ENCODE results near the gene ACTR1A. TPM values are rescaled to one million over a fixed set of nuclear protein-coding genes. Genes with fewer than 3 reads are reported as not detected.

Gene ACTR1A
- total and polyA plus RNA-seq, 9 of the 15 experiments (the other 6 are each of a cell fraction or from before 2014, with no cell fraction given) = 36.3 to 77.2 (median 49.6) TPM

DNA sequence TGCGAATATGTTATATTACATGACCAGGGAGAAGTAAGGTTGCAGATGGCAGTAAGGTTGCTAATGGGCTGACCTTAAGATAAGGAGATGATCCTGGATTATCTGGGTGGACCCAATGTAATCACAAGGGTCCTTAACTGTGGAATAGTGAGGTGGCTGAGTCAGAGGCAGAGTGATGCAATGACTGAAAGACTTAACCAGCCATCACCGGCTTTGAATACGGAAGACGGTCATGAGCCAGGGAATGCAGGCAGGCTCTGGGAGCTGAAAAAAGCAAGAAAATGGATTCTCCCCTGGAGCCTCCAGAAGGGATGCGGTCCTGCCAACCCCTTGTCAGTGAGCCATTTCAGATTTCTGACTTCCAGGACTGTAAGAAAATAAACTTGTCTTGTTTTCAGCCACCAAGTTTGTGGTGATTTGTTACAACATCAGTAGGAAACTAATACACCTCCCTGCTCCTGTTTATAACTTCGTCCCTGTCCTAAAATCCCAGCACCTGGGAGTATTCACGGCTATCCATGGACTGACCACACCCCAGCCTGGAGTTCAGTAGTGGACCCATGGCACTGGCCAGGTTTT lies 46.5 kb downstream of the ACTR1A start (continued):
- TF ChIP-seq RREB1 (CRISPR knock-in tag; IDR thresholded peaks at IDR 0.05) (no peak), ZNF197 (CRISPR knock-in tag; IDR thresholded peaks at IDR 0.05; ENCODE audit: low read depth) (peak; percentile 85; the same call in 1 of the 2 replicates), DIDO1 (tag; IDR thresholded peaks at IDR 0.05; ENCODE audit: low read depth) (no peak), GTF2A2 (tag; IDR thresholded peaks at IDR 0.05) (no peak), PTBP1 (IDR thresholded peaks at IDR 0.05; ENCODE audit: low read depth, low read length) (no peak), CCAR2 (IDR thresholded peaks at IDR 0.05; ENCODE audit: low read depth, low read length) (no peak), PYGO2 (tag; IDR thresholded peaks at IDR 0.05) (no peak), ZC3H8 (IDR thresholded peaks at IDR 0.05) (no peak), YY1 (IDR thresholded peaks at IDR 0.05; ENCODE audit: borderline replicate concordance in 1 of 3, control insufficient read depth in 1 of 3, extremely low read depth in 1 of 3, insufficient read depth in 3 of 3, insufficient read length in 1 of 3, insufficient replicate concordance in 2 of 3, low read depth in 1 of 3, low read length in 2 of 3) (peak in 1 of 3 experiments; percentile 33), L3MBTL2 (IDR thresholded peaks at IDR 0.05) (peak; percentile 39; the same call in 1 of the 2 replicates), ZNF41 (CRISPR knock-in tag; conservative IDR thresholded peaks at IDR 0.05) (0 out of 2 replicates have a peak, but pooled peaks have one; percentile 51)
- TF ChIP-seq, protein P1, sequence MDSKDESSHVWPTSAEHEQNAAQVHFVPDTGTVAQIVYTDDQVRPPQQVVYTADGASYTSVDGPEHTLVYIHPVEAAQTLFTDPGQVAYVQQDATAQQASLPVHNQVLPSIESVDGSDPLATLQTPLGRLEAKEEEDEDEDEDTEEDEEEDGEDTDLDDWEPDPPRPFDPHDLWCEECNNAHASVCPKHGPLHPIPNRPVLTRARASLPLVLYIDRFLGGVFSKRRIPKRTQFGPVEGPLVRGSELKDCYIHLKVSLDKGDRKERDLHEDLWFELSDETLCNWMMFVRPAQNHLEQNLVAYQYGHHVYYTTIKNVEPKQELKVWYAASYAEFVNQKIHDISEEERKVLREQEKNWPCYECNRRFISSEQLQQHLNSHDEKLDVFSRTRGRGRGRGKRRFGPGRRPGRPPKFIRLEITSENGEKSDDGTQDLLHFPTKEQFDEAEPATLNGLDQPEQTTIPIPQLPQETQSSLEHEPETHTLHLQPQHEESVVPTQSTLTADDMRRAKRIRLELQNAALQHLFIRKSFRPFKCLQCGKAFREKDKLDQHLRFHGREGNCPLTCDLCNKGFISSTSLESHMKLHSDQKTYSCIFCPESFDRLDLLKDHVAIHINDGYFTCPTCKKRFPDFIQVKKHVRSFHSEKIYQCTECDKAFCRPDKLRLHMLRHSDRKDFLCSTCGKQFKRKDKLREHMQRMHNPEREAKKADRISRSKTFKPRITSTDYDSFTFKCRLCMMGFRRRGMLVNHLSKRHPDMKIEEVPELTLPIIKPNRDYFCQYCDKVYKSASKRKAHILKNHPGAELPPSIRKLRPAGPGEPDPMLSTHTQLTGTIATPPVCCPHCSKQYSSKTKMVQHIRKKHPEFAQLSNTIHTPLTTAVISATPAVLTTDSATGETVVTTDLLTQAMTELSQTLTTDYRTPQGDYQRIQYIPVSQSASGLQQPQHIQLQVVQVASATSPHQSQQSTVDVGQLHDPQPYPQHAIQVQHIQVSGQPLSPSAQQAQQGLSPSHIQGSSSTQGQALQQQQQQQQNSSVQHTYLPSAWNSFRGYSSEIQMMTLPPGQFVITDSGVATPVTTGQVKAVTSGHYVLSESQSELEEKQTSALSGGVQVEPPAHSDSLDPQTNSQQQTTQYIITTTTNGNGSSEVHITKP (IDR thresholded peaks at IDR 0.05; ENCODE audit: partially characterized antibody) = peak; percentile 35
- TF ChIP-seq, protein P2, sequence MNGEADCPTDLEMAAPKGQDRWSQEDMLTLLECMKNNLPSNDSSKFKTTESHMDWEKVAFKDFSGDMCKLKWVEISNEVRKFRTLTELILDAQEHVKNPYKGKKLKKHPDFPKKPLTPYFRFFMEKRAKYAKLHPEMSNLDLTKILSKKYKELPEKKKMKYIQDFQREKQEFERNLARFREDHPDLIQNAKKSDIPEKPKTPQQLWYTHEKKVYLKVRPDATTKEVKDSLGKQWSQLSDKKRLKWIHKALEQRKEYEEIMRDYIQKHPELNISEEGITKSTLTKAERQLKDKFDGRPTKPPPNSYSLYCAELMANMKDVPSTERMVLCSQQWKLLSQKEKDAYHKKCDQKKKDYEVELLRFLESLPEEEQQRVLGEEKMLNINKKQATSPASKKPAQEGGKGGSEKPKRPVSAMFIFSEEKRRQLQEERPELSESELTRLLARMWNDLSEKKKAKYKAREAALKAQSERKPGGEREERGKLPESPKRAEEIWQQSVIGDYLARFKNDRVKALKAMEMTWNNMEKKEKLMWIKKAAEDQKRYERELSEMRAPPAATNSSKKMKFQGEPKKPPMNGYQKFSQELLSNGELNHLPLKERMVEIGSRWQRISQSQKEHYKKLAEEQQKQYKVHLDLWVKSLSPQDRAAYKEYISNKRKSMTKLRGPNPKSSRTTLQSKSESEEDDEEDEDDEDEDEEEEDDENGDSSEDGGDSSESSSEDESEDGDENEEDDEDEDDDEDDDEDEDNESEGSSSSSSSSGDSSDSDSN (IDR thresholded peaks at IDR 0.05; ENCODE audit: borderline replicate concordance in 1 of 2, low read depth in 2 of 2, low read length in 2 of 2) = no peak
